Right atrium auricular region (tissue), 2 donors: Measurements from ENCODE around the gene IL31. TPM values are rescaled to one million over a fixed set of nuclear protein-coding genes. Genes with fewer than 3 reads are reported as not detected.
"Not testable (repeated sequence)": the region's sequence is repeated elsewhere in the genome, so short reads cannot be mapped to it uniquely, and the experiment has no call there.

Experiments used
- DNase-seq: peaks from one replicate; pipeline ENCODE4 v3.0.0-alpha.2; 2019; ENCODE audit warnings: low spot score
- H3K27ac ChIP-seq, 2 donors: fragments of 200-600 bp; sonication (generic); 1 replicate in 1 of 2; 2 replicates in 1 of 2; pipeline ENCODE4 v1.5.1; 2016 to 2019
- H3K27me3 ChIP-seq, 2 donors: fragments of 200-600 bp; sonication (generic); one replicate each; pipeline versions ENCODE4 v1.5.1 to v1.6.0; 2017 to 2019
- H3K36me3 ChIP-seq: fragments of 200-600 bp; sonication (generic); one replicate; pipeline ENCODE4 v1.5.1; 2016
- H3K4me1 ChIP-seq, 2 donors: fragments of 200-600 bp; sonication (generic); one replicate each; pipeline versions ENCODE4 v1.5.1 to v1.6.0; 2017 to 2019
- H3K4me3 ChIP-seq, 2 donors: fragments of 200-600 bp; sonication (generic); 1 replicate in 1 of 2; 2 replicates in 1 of 2; pipeline ENCODE4 v1.5.1; 2017 to 2019; ENCODE audit warnings: mild to moderate bottlenecking in 1 of 2, moderate library complexity in 1 of 2
- H3K9me3 ChIP-seq, 2 donors: fragments of 200-600 bp; sonication (generic); one replicate each; pipeline ENCODE4 v1.5.1; 2019
- total RNA-seq, 2 donors: library from RNA; depleted of rRNA; stranded (reverse); fragments of >200 nt; gene quantifications; one replicate each; pipeline ENCODE4 v1.1.0, GENCODE V29; 2016
- TF ChIP-seq, protein P1 (sequence below), 2 donors: fragments of 200-600 bp; sonication (generic); IDR thresholded peaks; one replicate each; pipeline ENCODE4 v1.5.1; 2019; ENCODE audit warnings: antibody characterized with exemption in 2 of 2

IL31 gene
- total RNA-seq, 2 donors from 2014 or later = not detected

DNA sequence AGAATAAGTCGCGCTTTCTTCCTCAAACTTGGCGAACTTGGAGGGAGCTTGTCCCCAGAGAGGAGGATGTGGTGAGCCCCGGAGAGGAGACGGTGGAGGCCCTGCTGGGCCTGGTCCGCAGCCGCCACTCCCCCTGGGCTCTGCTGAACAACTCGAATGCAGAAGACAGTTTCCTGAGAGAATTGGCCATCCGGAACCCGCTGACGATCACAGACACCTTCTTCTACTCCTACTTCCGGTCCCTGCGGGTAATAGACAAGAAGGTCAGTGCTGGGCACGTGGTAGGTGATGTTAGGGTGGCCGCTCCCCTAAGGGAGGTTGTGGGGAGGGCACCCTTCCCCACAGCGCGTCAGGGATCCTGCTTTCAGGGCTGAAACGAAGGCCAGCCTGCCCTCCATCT is 10.5 kb upstream of the IL31 start:
- no peaks in the 10 kb centered on the region for H3K9me3 ChIP-seq
- H3K36me3 ChIP-seq = no peaks in the 10 kb centered on the region
- H3K27ac ChIP-seq = no peak overlapping the region
- TF ChIP-seq, protein P1, sequence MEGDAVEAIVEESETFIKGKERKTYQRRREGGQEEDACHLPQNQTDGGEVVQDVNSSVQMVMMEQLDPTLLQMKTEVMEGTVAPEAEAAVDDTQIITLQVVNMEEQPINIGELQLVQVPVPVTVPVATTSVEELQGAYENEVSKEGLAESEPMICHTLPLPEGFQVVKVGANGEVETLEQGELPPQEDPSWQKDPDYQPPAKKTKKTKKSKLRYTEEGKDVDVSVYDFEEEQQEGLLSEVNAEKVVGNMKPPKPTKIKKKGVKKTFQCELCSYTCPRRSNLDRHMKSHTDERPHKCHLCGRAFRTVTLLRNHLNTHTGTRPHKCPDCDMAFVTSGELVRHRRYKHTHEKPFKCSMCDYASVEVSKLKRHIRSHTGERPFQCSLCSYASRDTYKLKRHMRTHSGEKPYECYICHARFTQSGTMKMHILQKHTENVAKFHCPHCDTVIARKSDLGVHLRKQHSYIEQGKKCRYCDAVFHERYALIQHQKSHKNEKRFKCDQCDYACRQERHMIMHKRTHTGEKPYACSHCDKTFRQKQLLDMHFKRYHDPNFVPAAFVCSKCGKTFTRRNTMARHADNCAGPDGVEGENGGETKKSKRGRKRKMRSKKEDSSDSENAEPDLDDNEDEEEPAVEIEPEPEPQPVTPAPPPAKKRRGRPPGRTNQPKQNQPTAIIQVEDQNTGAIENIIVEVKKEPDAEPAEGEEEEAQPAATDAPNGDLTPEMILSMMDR (IDR thresholded peaks at IDR 0.05) = no peak
- peaks cover 0 to 7% of the 10 kb centered on the region in 2 donors for H3K4me1 ChIP-seq
- DNase-seq = no peak
- H3K4me3 ChIP-seq = no peak overlapping the region
- no peaks in the 10 kb centered on the region for H3K27me3 ChIP-seq

DNA sequence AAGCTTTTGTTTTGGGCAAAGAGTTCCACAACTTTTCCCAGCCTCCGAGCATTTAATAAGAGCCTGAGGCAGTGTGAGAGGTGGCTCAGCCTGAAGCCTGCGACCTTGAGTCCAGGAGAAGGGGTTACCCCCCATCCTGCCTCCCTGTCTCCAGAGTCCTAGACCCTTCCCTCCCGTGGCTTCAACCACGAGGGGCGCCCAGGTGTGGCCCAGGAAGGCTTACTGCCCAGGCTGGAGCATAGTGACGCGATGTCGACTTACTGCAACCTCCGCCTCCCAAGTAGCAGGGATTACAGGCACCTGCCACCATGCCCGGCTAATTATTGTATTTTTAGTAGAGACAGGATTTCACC is 9.5 kb upstream of the IL31 start:
- TF ChIP-seq, protein P1 (IDR thresholded peaks at IDR 0.05) = no peak
- Histone ChIP-seq H3K27me3 (no peaks in the 10 kb centered on the region), H3K36me3 (no peaks in the 10 kb centered on the region), H3K4me1 (peaks cover 0 to 7% of the 10 kb centered on the region in 2 donors), H3K4me3 (peak overlapping the region in 1 of 2 donors; percentile 57), H3K27ac (no peak overlapping the region), H3K9me3 (no peaks in the 10 kb centered on the region)
- no peak for DNase-seq

DNA sequence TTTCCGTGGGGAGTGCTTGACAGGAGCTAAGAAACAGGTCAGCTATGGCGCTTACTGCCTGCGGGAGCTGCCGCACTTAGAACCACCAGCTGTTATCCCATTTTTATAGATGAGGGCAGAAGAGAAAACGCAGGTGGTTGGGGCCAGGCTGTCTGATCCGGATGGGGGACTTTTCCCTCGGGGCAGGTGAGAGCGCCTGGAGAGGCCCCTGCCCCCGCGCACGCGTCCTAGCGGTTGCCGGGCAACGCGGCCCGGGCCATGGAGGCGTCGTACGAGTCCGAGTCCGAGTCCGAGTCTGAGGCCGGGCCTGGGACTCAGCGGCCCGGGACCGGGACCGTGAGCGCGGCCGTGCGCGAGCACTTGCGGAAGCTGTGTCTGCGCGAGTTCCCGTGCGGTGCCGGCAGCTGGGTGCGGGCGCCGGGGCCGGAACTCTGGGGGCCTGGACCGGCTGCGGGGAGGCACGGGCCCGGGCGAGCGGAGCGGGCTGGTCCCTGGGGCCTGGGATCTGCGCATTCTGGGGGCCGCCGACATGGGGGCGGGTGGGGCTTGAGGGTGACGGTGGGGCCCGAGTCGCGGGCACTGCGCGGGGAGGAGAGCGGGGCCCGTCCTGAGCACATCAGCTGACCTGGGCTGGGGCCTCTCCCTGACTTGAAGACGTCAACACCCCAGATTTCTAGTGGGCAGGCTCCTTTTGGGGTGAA is 9.0 kb upstream of the IL31 start, which contains the start of gene LRRC43:
Gene LRRC43, plus strand, starts transcription at position 237 of the 701 bp plus-strand sequence. Its CDS starts 22 bp downstream, at position 259.
- H3K9me3 ChIP-seq = no peaks in the 10 kb centered on the region
- no peaks in the 10 kb centered on the region for H3K27me3 ChIP-seq
- H3K4me1 ChIP-seq = peaks cover 0 to 7% of the 10 kb centered on the region in 2 donors
- TF ChIP-seq, protein P1 (IDR thresholded peaks at IDR 0.05) = no peak
- peak within 1 kb of the TSS; percentile 43 to 57 for H3K4me3 ChIP-seq
- no peaks in the 10 kb centered on the region for H3K36me3 ChIP-seq
- H3K27ac ChIP-seq = no peak within 1 kb of the TSS
- no peak for DNase-seq

DNA sequence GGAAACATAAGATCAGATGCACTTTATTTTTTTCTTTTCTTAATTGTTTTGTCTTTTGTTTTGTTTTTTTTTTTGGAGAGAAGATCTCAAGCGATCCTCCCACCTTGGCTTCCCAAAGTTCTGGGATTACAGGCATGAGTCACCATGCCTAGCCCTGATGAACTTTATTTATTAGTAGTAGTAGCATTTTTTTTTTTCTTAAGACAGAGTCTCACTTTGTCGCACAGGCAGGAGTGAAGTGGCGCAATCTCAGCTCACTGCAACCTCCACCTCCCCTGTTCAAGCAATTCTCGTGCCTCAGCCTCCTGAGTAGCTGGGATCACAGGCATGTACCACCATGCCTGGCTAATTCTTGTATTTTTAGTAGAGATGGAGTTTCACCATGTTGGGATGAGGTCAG is 2.5 kb upstream of the IL31 start:
- H3K27ac ChIP-seq, H3K9me3 ChIP-seq, H3K4me1 ChIP-seq, H3K36me3 ChIP-seq, H3K27me3 ChIP-seq, DNase-seq, H3K4me3 ChIP-seq: not testable (repeated sequence)

DNA sequence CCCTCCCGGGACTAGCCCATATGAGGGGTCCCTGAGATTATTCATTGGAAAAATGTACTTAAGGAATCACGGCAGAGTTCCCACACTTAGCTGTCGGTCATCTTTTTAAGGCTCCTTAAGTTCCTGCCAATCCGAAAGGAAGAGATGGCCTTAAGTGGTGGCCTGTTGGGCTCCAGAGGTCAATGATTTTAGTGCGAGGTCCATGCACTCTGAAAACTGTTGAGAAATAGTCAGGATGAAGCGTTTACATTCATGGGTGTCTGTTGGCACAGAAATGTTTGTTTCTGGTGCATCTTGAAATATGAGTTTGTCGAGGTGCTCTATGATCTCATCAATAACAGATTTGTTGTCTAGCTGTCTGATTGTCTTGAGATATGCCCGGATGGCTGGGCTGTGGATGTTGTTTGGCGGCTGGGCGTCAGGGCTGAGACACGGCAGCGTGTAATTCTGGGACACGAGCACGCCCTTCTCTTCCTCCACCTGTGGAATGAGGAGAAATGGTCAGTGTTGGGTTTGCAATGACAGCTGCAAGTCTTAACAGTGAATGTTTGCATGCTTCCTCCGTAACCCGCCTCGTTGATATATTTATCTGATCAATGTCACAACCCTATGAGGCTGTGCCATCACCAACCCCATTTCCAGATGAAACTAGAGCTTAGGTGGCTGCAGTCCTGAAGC is 1.6 kb downstream of the IL31 start:
- Histone ChIP-seq H3K4me1 (no peaks in the 10 kb centered on the region), H3K36me3 (no peaks in the 10 kb centered on the region), H3K27ac (no peak overlapping the region), H3K27me3 (no peaks in the 10 kb centered on the region), H3K9me3 (no peaks in the 10 kb centered on the region), H3K4me3 (no peak overlapping the region)
- DNase-seq = no peak
- TF ChIP-seq, protein P1 (IDR thresholded peaks at IDR 0.05) = no peak

DNA sequence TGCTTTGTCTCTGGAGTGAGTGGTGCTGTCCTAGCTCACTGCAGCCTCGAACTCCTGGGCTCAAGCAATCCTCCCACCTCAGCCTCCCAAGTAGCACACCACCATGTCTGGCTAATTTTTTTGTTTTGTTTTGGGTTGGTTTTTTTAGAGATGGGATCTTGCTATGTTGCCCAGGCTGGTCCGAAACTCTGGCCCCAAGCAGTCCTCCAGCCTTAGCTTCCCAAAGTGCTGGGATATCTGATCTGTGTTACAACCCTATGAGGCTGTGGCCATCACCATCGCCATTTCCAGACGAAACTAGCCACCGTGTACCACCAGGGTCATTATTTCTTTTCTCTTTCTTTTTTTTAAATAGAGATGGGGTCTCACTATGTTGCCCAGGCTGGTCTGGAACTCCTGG is 2.6 kb downstream of the IL31 start:
- TF ChIP-seq, protein P1 (IDR thresholded peaks at IDR 0.05) = no peak
- Histone ChIP-seq H3K27me3 (no peaks in the 10 kb centered on the region), H3K27ac (no peak overlapping the region), H3K4me1 (no peaks in the 10 kb centered on the region), H3K36me3 (no peaks in the 10 kb centered on the region), H3K4me3 (no peak overlapping the region), H3K9me3 (no peaks in the 10 kb centered on the region)
- DNase-seq = no peak
